Cortex of kidney (tissue), 1 donor: ENCODE results near the gene TMEM258.

Source experiments
- DNase-seq: peaks from one replicate; lab custom pipeline; 2025; lab: John Stamatoyannopoulos, UW

TMEM258 gene

GRCh38 chr11:61792310-61793082, at the start of gene TMEM258, which contains the start of gene FEN1:
Gene TMEM258 (minus strand): TSS chr11:61792599. CDS start chr11:61792558, 41 bp downstream.
Gene FEN1 (plus strand): TSS chr11:61792911. CDS start chr11:61795362, 2,451 bp downstream.
- no peak for DNase-seq

- no peak for DNase-seq
Measured at GRCh38 chr11:61841636-61842527, 49.5 kb upstream of the TMEM258 start.

GRCh38 chr11:61840371-61840770, 48.0 kb upstream of the TMEM258 start:
- DNase-seq: no peak

GRCh38 chr11:61839742-61840141, 47.3 kb upstream of the TMEM258 start:
- DNase-seq: no peak

GRCh38 chr11:61838921-61839320, 46.5 kb upstream of the TMEM258 start:
- no peak for DNase-seq

- no peak for DNase-seq
Measured at GRCh38 chr11:61838501-61838900, 46.1 kb upstream of the TMEM258 start.

GRCh38 chr11:61837411-61838005, 45.1 kb upstream of the TMEM258 start:
- DNase-seq: no peak

GRCh38 chr11:61836193-61836592, 43.8 kb upstream of the TMEM258 start:
- DNase-seq: no peak

- no peak for DNase-seq
Measured at GRCh38 chr11:61834278-61835048, 42.1 kb upstream of the TMEM258 start.

- DNase-seq: no peak
Measured at GRCh38 chr11:61833926-61834277, 41.5 kb upstream of the TMEM258 start.

- DNase-seq: no peak
Measured at GRCh38 chr11:61833471-61833870, 41.1 kb upstream of the TMEM258 start.

- no peak for DNase-seq
Measured at GRCh38 chr11:61832754-61833153, 40.4 kb upstream of the TMEM258 start.

GRCh38 chr11:61832207-61832606, 39.8 kb upstream of the TMEM258 start:
- DNase-seq: no peak

- DNase-seq: no peak
Measured at GRCh38 chr11:61830237-61831105, 38.1 kb upstream of the TMEM258 start.

- no peak for DNase-seq
Measured at GRCh38 chr11:61829806-61830205, 37.4 kb upstream of the TMEM258 start.

- no peak for DNase-seq
Measured at GRCh38 chr11:61828629-61829407, 36.4 kb upstream of the TMEM258 start.

- DNase-seq: no peak
Measured at GRCh38 chr11:61828379-61828628, 35.9 kb upstream of the TMEM258 start.

- DNase-seq: no peak
Measured at GRCh38 chr11:61827571-61828378, 35.4 kb upstream of the TMEM258 start, which contains the start of gene FADS2. Gene FADS2 (plus strand): TSS chr11:61828300. CDS start chr11:61828391, 91 bp downstream.

- no peak for DNase-seq
Measured at GRCh38 chr11:61826930-61827570, 34.7 kb upstream of the TMEM258 start.
